ENCODE results near the gene MS4A8. TPM values are rescaled to one million over a fixed set of nuclear protein-coding genes. Genes with fewer than 3 reads are reported as not detected.
A peak's percentile ranks its signal among the peaks of the same experiment; 100 is the strongest.

MS4A8 gene
- total and polyA plus RNA-seq, 10 of the 15 experiments (the other 5 are each of a cell fraction or from before 2014, with no cell fraction given): 0.04 TPM; not detected in 9

- TF ChIP-seq CTCF (IDR thresholded peaks at IDR 0.05 in 2 of 3, conservative IDR thresholded peaks at IDR 0.05 in 1 of 3; ENCODE audit: control insufficient read depth in 2 of 3, extremely low read depth in 1 of 3, insufficient read depth in 1 of 3, low read depth in 3 of 3, low read length in 3 of 3): peak in 2 of 3 experiments; percentile 14 to 33; a peak in 2 of 6 replicates
- no peak for TF ChIP-seq MTA3 (IDR thresholded peaks at IDR 0.05; ENCODE audit: borderline replicate concordance, low read length)
- TF ChIP-seq TBL1XR1 (IDR thresholded peaks at IDR 0.05; ENCODE audit: low read depth, low read length): no peak
- no peak for TF ChIP-seq PAX5 (IDR thresholded peaks at IDR 0.05; ENCODE audit: borderline replicate concordance, low read depth, low read length)
- TF ChIP-seq MYB (IDR thresholded peaks at IDR 0.05; ENCODE audit: borderline replicate concordance, low read depth, low read length): no peak
- no peak for TF ChIP-seq TAF1 (IDR thresholded peaks at IDR 0.05; ENCODE audit: borderline replicate concordance, low read depth, low read length)
These were observed 41.5 kb upstream of the MS4A8 start (continued) for GRCh38 chr11:60657888-60658287.

- BruUV-seq (replicated peaks): no TSS peak
- DNase-seq (ENCODE audit: low read depth, low spot score) (no peak), FAIRE-seq (no peak), ATAC-seq (no peak)
- RAD21 ChIA-PET (ENCODE audit: unreplicated experiment): interaction anchor here (1.2 to 1.5 kb wide), 4 partner anchors 96 to 229 kb away, joined by 3 to 15 read pairs (median 5); no protein-coding TSS in a partner anchor
- Histone ChIP-seq H3K27ac (ENCODE audit: control insufficient read depth, insufficient read depth) (no peak overlapping the region), H4K20me1 (ENCODE audit: control insufficient read depth, insufficient read depth) (no peaks in the 10 kb centered on the region), H3K9me3 (replicated peaks; ENCODE audit: control insufficient read depth, insufficient read depth, low read length) (no peaks in the 10 kb centered on the region), H3K4me2 (ENCODE audit: control insufficient read depth, insufficient read depth) (no peak overlapping the region), H3K9ac (ENCODE audit: control insufficient read depth, insufficient read depth, low read length) (no peak overlapping the region), H3K79me2 (ENCODE audit: control insufficient read depth, insufficient read depth, low read length) (no peaks in the 10 kb centered on the region), H3K4me1 (ENCODE audit: control insufficient read depth, insufficient read depth, low read length) (no peaks in the 10 kb centered on the region), H3K36me3 (ENCODE audit: control insufficient read depth in 2 of 2, insufficient read depth in 2 of 2, low read length in 1 of 2) (no peaks in the 10 kb centered on the region), H3K4me3 (no peak overlapping the region), H2AFZ (ENCODE audit: control insufficient read depth, low read depth, low read length) (no peak overlapping the region), H3K27me3 (replicated peaks in 1 of 2; ENCODE audit: control insufficient read depth in 2 of 2, insufficient read depth in 2 of 2, low read length in 1 of 2) (no peaks in the 10 kb centered on the region)
- WGBS (ENCODE audit: insufficient coverage, insufficient replicate concordance, low lambda C conversion rate, missing lambda C conversion rate): 95% methylated on average over 1 of the region's 1 CpG
- intact Hi-C loops (cut with micrococcal nuclease; ENCODE audit: unreplicated experiment) (no loop called here), in situ Hi-C loops (cut with MboI) (no loop called here)
- SMC1A ChIA-PET (ENCODE audit: uncharacterized antibody, unreplicated experiment): interaction anchor here (0.7 to 1.9 kb wide), 10 partner anchors 10 to 174 kb away, joined by 3 to 9 read pairs (median 4); partner anchors contain the start of gene MS4A15
- CTCF ChIA-PET: interaction anchor here (0.5 to 1.7 kb wide), 12 partner anchors 9 to 243 kb away, joined by 3 to 30 read pairs (median 4); partner anchors contain the start of gene MS4A15
- POLR2A ChIA-PET: no interaction called here
- no peak for TF ChIP-seq CREB1 (IDR thresholded peaks at IDR 0.05; ENCODE audit: low read depth)
- no peak for TF ChIP-seq HDAC2 (IDR thresholded peaks at IDR 0.05)
- TF ChIP-seq HSF1 (IDR thresholded peaks at IDR 0.05; ENCODE audit: low read depth, low read length): no peak
- no peak for TF ChIP-seq E2F8 (IDR thresholded peaks at IDR 0.05; ENCODE audit: low read depth, partially characterized antibody)
- no peak for TF ChIP-seq TCF3 (IDR thresholded peaks at IDR 0.05; ENCODE audit: borderline replicate concordance, insufficient read depth, low read depth, low read length)
- no peak for TF ChIP-seq ZBTB11 (CRISPR knock-in tag; IDR thresholded peaks at IDR 0.05)
- TF ChIP-seq SUPT20H (IDR thresholded peaks at IDR 0.05; ENCODE audit: borderline replicate concordance, control insufficient read depth, low read depth, low read length): no peak
These were observed 41.0 kb upstream of the MS4A8 start for GRCh38 chr11:60658409-60658808.

Measured in GM12878 (cell line).